NT2/D1 (cell line): ENCODE data around the gene LGALS4.

Experiments
- DNase-seq: peaks from one replicate; pipeline ENCODE4 v3.0.0-alpha.2; 2011; ENCODE audit warnings: low read depth, low spot score
- H3K27me3 ChIP-seq: 2 replicates; pipeline ENCODE4 v1.6.0; 2011; ENCODE audit warnings: mild to moderate bottlenecking; ENCODE audit not compliant: insufficient read length, insufficient read depth
- H3K36me3 ChIP-seq: 2 replicates; pipeline ENCODE4 v1.6.1; 2011; ENCODE audit warnings: mild to moderate bottlenecking, low read length, mixed read lengths; ENCODE audit not compliant: insufficient read depth, insufficient read length
- H3K4me1 ChIP-seq: 2 replicates; pipeline ENCODE4 v1.5.1; 2011; ENCODE audit not compliant: insufficient read depth, insufficient read length
- H3K4me3 ChIP-seq: 2 replicates; pipeline ENCODE4 v1.5.1; 2011; ENCODE audit warnings: low read depth; ENCODE audit not compliant: insufficient read length
- H3K9ac ChIP-seq: 2 replicates; pipeline ENCODE4 v1.6.0; 2011; ENCODE audit warnings: low read depth; ENCODE audit not compliant: insufficient read length
- H3K9me3 ChIP-seq: 2 replicates; pipeline ENCODE4 v1.5.1; 2011; ENCODE audit warnings: mild to moderate bottlenecking, low read length; ENCODE audit not compliant: insufficient read depth
- SUZ12 ChIP-seq: IDR thresholded peaks from 2 replicates; pipeline ENCODE4 v1.6.1; 2011; ENCODE audit not compliant: insufficient read length, insufficient read depth; ENCODE audit errors: extremely low read depth
- YY1 ChIP-seq: IDR thresholded peaks from 2 replicates; pipeline ENCODE4 v1.6.1; 2011; ENCODE audit not compliant: insufficient read length, insufficient read depth
- ZNF274 ChIP-seq: IDR thresholded peaks from 2 replicates; pipeline ENCODE4 v1.6.1; 2011; ENCODE audit warnings: mild to moderate bottlenecking, low read depth, low read length

LGALS4 gene

GRCh38 chr19:38837656-38838121 lies 24.9 kb upstream of the LGALS4 start:
- H3K4me3 ChIP-seq: no peak overlapping the region
- H3K9ac ChIP-seq: peak overlapping the region; percentile 28
- H3K4me1 ChIP-seq: peaks cover 7% of the 10 kb centered on the region
- H3K27me3 ChIP-seq: no peaks in the 10 kb centered on the region
- peaks cover 73% of the 10 kb centered on the region for H3K36me3 ChIP-seq
- DNase-seq: no peak
- H3K9me3 ChIP-seq: no peaks in the 10 kb centered on the region
- TF ChIP-seq SUZ12 (no peak), ZNF274 (no peak), YY1 (no peak)

DNA sequence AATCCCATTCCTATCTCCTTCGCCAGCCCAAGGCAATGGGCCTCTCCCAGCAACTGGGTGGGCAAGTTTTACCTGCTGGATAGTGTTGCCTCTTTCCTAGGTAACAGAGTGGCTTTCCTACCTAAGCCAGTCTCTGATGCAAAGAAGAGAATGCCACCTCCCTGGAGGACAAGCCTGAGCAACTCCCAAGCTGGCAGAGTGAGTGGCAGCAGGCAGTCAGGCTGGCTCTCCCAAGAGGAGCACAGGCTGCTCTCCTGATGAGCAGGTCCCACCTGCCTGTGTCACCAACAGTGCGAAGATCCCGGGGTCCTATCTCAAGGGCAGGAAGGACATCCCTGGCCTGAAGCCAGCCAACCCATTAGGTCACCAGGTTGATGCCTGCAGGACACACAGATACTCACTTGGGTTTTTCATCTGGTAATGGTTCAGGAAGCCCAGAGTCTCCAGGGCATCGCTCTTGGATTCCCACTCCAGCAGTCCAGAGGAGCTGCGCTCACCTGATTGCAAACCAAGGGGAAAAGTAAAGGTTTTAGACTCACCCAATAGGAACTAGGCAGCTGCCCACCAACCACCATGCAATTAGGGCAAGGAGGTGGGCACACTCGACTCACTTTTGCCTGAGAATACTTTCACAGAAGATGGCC lies 24.4 kb upstream of the LGALS4 start:
- Histone ChIP-seq H3K27me3 (no peaks in the 10 kb centered on the region), H3K4me3 (no peak overlapping the region), H3K9ac (no peak overlapping the region), H3K4me1 (peaks cover 5% of the 10 kb centered on the region), H3K36me3 (peaks cover 67% of the 10 kb centered on the region), H3K9me3 (no peaks in the 10 kb centered on the region)
- no peak for DNase-seq
- TF ChIP-seq YY1: no peak
- no peak for TF ChIP-seq SUZ12
- no peak for TF ChIP-seq ZNF274

- H3K4me1 ChIP-seq: peaks cover 5% of the 10 kb centered on the region
- H3K9me3 ChIP-seq: no peaks in the 10 kb centered on the region
- peaks cover 60% of the 10 kb centered on the region for H3K36me3 ChIP-seq
- no peak for DNase-seq
- no peak overlapping the region for H3K4me3 ChIP-seq
- TF ChIP-seq ZNF274 (no peak), YY1 (no peak), SUZ12 (no peak)
- H3K27me3 ChIP-seq: no peaks in the 10 kb centered on the region
- no peak overlapping the region for H3K9ac ChIP-seq
Measured at GRCh38 chr19:38836159-38836982, 23.6 kb upstream of the LGALS4 start.

DNA sequence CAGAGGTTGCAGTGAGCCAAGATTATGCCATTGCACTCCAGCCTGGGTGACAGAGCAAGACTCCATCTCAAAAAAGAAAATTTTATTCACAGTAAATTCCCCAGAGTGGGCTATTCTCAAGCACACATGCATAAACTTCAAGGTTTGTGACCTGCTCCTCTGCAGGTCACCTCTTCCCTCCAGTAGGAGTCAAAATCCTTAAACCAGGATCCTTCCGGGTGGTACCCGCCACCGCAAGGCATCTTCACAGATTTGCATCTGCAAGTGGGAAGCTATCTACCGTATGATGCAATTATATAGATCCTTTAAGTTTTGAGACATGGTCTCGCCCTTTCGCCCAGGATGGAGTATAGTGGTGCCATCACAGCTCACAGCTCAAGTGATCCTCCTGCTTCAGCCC lies 21.8 kb upstream of the LGALS4 start:
- H3K9me3 ChIP-seq: no peaks in the 10 kb centered on the region
- no peak for TF ChIP-seq SUZ12
- no peak for TF ChIP-seq YY1
- no peak for TF ChIP-seq ZNF274
- H3K4me1 ChIP-seq: peaks cover 5% of the 10 kb centered on the region
- no peak overlapping the region for H3K4me3 ChIP-seq
- H3K9ac ChIP-seq: no peak overlapping the region
- DNase-seq: no peak
- H3K36me3 ChIP-seq: peaks cover 52% of the 10 kb centered on the region
- no peaks in the 10 kb centered on the region for H3K27me3 ChIP-seq

- TF ChIP-seq ZNF274 (no peak), YY1 (no peak), SUZ12 (no peak)
- no peak for DNase-seq
- Histone ChIP-seq H3K9ac (no peak overlapping the region), H3K27me3 (no peaks in the 10 kb centered on the region), H3K4me1 (peaks cover 5% of the 10 kb centered on the region), H3K36me3 (peaks cover 47% of the 10 kb centered on the region), H3K9me3 (no peaks in the 10 kb centered on the region), H3K4me3 (no peak overlapping the region)
Measured at GRCh38 chr19:38834104-38834490, 21.4 kb upstream of the LGALS4 start.

DNA sequence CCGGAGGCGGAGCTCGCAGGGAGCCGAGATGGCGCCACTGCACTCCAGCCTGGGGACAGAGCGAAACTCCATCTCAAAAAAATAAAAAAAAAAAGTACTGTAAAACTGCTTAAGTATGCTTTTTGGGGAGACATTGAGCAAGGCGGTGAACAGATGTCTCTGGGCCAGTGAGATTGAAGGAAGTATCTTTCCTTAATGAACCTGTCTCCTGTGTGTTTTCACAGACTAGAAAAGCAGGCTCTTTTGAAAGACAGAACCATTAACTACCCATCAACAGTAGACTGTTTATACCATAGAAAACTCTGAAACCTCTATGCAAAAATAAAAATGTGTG lies 20.3 kb upstream of the LGALS4 start:
- no peaks in the 10 kb centered on the region for H3K27me3 ChIP-seq
- DNase-seq: no peak
- H3K9me3 ChIP-seq: no peaks in the 10 kb centered on the region
- peaks cover 1% of the 10 kb centered on the region for H3K4me1 ChIP-seq
- TF ChIP-seq YY1 (no peak), ZNF274 (no peak), SUZ12 (no peak)
- H3K4me3 ChIP-seq: no peak overlapping the region
- no peak overlapping the region for H3K9ac ChIP-seq
- peaks cover 36% of the 10 kb centered on the region for H3K36me3 ChIP-seq

DNA sequence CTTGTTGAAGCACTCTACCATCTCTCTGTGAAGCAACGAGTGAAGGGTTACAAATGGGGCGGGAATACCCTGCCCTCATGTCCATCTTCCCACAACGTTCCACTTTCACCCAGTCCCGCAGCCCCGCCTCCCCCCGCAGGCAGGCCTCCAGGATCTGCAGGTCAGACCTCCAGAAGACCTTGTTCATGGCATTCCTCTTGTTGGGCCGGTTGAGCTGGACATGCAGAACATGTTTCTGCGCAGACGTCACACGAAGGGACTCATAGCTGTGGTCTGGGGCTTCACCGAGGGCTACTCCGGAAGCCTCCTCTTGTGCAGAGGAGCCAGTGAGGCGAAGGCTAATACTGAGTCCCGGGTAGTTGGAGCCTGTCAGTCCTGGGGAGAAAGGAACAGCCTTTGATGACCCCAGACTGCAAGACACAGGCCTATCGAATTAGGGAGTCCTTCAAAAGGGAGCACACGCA lies 18.4 kb upstream of the LGALS4 start:
- Histone ChIP-seq H3K27me3 (no peaks in the 10 kb centered on the region), H3K9ac (peak overlapping the region; percentile 97), H3K4me1 (peaks cover 3% of the 10 kb centered on the region), H3K36me3 (peaks cover 26% of the 10 kb centered on the region), H3K4me3 (peak overlapping the region; percentile 89), H3K9me3 (no peaks in the 10 kb centered on the region)
- DNase-seq: no peak
- TF ChIP-seq SUZ12 (no peak), YY1 (no peak), ZNF274 (no peak)
